ENCODE results near the gene GTF2H1.
"Not testable (repeated sequence)": the region's sequence is repeated elsewhere in the genome, so short reads cannot be mapped to it uniquely, and the experiment has no call there.

Gene GTF2H1

GRCh38 chr11:18401077-18401476 lies 78.7 kb downstream of the GTF2H1 start:
- H3K27ac Mint-ChIP-seq, H3K4me3 Mint-ChIP-seq, H3K9me3 Mint-ChIP-seq, DNase-seq, H3K27me3 Mint-ChIP-seq: not testable (repeated sequence)
- peaks cover 94% of the 10 kb centered on the region for H3K36me3 Mint-ChIP-seq (ENCODE audit: low read depth)
- H3K4me1 Mint-ChIP-seq (ENCODE audit: low read depth): peaks cover 45% of the 10 kb centered on the region

GRCh38 chr11:18404062-18404461 lies 81.7 kb downstream of the GTF2H1 start:
- Mint-ChIP-seq H3K4me3 (no peak overlapping the region), H3K27ac (peak overlapping the region; percentile 29), H3K36me3 (ENCODE audit: low read depth) (peaks cover 92% of the 10 kb centered on the region), H3K4me1 (ENCODE audit: low read depth) (peaks cover 24% of the 10 kb centered on the region), H3K9me3 (no peaks in the 10 kb centered on the region), H3K27me3 (no peaks in the 10 kb centered on the region)
- no peak for DNase-seq

- not testable (repeated sequence) for H3K27me3 Mint-ChIP-seq, H3K9me3 Mint-ChIP-seq, DNase-seq, H3K4me3 Mint-ChIP-seq
- H3K4me1 Mint-ChIP-seq (ENCODE audit: low read depth): peaks cover 20% of the 10 kb centered on the region
- H3K27ac Mint-ChIP-seq: peak overlapping the region; percentile 75
- H3K36me3 Mint-ChIP-seq (ENCODE audit: low read depth): peaks cover 68% of the 10 kb centered on the region
Observed at GRCh38 chr11:18407400-18407799, 85.0 kb downstream of the GTF2H1 start.

GRCh38 chr11:18408558-18409291 lies 86.4 kb downstream of the GTF2H1 start:
- Mint-ChIP-seq H3K27me3 (no peaks in the 10 kb centered on the region), H3K27ac (peak overlapping the region; percentile 72), H3K36me3 (ENCODE audit: low read depth) (peaks cover 55% of the 10 kb centered on the region), H3K4me3 (no peak overlapping the region), H3K4me1 (ENCODE audit: low read depth) (peaks cover 15% of the 10 kb centered on the region), H3K9me3 (peaks cover 3% of the 10 kb centered on the region)
- peak; percentile 47 for DNase-seq

DNA sequence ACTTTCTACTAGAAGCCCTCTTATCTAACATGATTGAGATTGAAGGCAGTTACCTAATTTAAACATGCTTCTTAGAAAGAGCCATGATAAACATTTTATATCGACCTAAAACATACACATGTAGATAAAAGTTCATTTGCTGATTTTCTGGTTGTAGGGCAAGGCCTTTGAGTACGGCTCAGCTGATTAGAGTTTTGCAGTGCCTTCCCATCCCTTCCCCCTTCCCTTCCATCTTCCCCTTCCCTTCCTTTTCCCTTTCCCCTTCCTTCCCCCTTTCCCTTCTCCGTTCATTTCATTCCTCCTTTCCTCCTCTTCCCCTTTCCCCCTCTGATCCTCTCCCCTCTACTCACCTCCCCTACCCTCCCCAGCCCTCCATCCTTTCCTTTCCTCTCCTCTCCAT lies 94.1 kb downstream of the GTF2H1 start:
- H3K27me3 Mint-ChIP-seq: no peaks in the 10 kb centered on the region
- DNase-seq: no peak
- H3K36me3 Mint-ChIP-seq (ENCODE audit: low read depth): peaks cover 5% of the 10 kb centered on the region
- H3K27ac Mint-ChIP-seq: no peak overlapping the region
- peaks cover 3% of the 10 kb centered on the region for H3K9me3 Mint-ChIP-seq
- peaks cover 18% of the 10 kb centered on the region for H3K4me1 Mint-ChIP-seq (ENCODE audit: low read depth)
- H3K4me3 Mint-ChIP-seq: no peak overlapping the region

Data from activated T-cell treated with anti-CD3 and anti-CD28 coated beads, Interleukin-2, amount 50 U/mL, for 24 hours (primary cell).